NCI-H1694 (cell line): Measurements from ENCODE around the gene CFAP119.
A peak's percentile ranks its signal among the peaks of the same experiment; 100 is the strongest.
"Not testable (repeated sequence)": the region's sequence is repeated elsewhere in the genome, so short reads cannot be mapped to it uniquely, and the experiment has no call there.

ENCODE experiments used
- DNase-seq: peaks from one replicate; lab custom pipeline; 2025; lab: John Stamatoyannopoulos, UW

Gene CFAP119

GRCh38 chr16:30761928-30762902, at the start of gene CFAP119, which contains the start of gene RNF40:
Gene CFAP119 (minus strand): TSS chr16:30762062. CDS start chr16:30761748, 314 bp downstream.
Gene RNF40 (plus strand): TSS chr16:30762322. CDS start chr16:30762546, 224 bp downstream.
- DNase-seq: peak; percentile 94

- not testable (repeated sequence) for DNase-seq
Measured at GRCh38 chr16:30809675-30810074, 47.8 kb upstream of the CFAP119 start.

- DNase-seq: not testable (repeated sequence)
Measured at GRCh38 chr16:30808890-30809426, 47.1 kb upstream of the CFAP119 start.

- no peak for DNase-seq
Measured at GRCh38 chr16:30808146-30808545, 46.3 kb upstream of the CFAP119 start.

GRCh38 chr16:30805370-30806169, 43.7 kb upstream of the CFAP119 start:
- peak; percentile 6 for DNase-seq

- no peak for DNase-seq
Measured at GRCh38 chr16:30805056-30805369, 43.2 kb upstream of the CFAP119 start.

- DNase-seq: no peak
Measured at GRCh38 chr16:30802936-30803335, 41.1 kb upstream of the CFAP119 start.

- no peak for DNase-seq
Measured at GRCh38 chr16:30797670-30798309, 35.9 kb upstream of the CFAP119 start.

GRCh38 chr16:30794634-30795033, 32.8 kb upstream of the CFAP119 start:
- no peak for DNase-seq

GRCh38 chr16:30793508-30794069, 31.7 kb upstream of the CFAP119 start:
- DNase-seq: no peak

GRCh38 chr16:30787613-30788378, 25.9 kb upstream of the CFAP119 start:
- no peak for DNase-seq

- no peak for DNase-seq
Measured at GRCh38 chr16:30786936-30787612, 25.2 kb upstream of the CFAP119 start, which contains the start of gene ZNF629. Gene ZNF629 (minus strand): TSS chr16:30787205. CDS start chr16:30784482, 2,723 bp downstream.

- DNase-seq: no peak
Measured at GRCh38 chr16:30786115-30786935, 24.5 kb upstream of the CFAP119 start.

GRCh38 chr16:30785126-30786106, 23.6 kb upstream of the CFAP119 start:
- DNase-seq: no peak

GRCh38 chr16:30784215-30784614, 22.4 kb upstream of the CFAP119 start:
- no peak for DNase-seq

- DNase-seq: no peak
Measured at GRCh38 chr16:30783280-30784109, 21.6 kb upstream of the CFAP119 start.
